CD14-positive monocyte (primary cell): Measurements from ENCODE around the gene RANBP17. TPM values are rescaled to one million over a fixed set of nuclear protein-coding genes. Genes with fewer than 3 reads are reported as not detected.

ENCODE experiments used
- DNase-seq, 3 donors: peaks; one replicate each; pipeline ENCODE4 v3.0.0-alpha.2; 2011 to 2022
- H2AFZ ChIP-seq: 2 replicates; pipeline ENCODE4 v1.6.0; 2012; ENCODE audit warnings: mild to moderate bottlenecking, low read depth, low read length, inconsistent platforms; ENCODE audit not compliant: insufficient read depth, poor library complexity, severe bottlenecking
- H3K27ac ChIP-seq, 2 donors: 1 replicate in 1 of 2; 2 replicates in 1 of 2; pipeline ENCODE4 v1.5.1; 2012 to 2013; ENCODE audit warnings: low read length in 2 of 2, control low read depth in 1 of 2, inconsistent platforms in 1 of 2, low read depth in 1 of 2, mild to moderate bottlenecking in 1 of 2
- H3K27me3 ChIP-seq, 2 donors: one replicate each; pipeline versions ENCODE4 v1.6.0 to v1.6.1; 2011 to 2013; ENCODE audit warnings: low read length in 2 of 2; ENCODE audit not compliant: control insufficient read depth in 2 of 2, insufficient read depth in 2 of 2
- H3K36me3 ChIP-seq, 2 donors: replicated peaks in 1 of 2; 1 replicate in 1 of 2; 2 replicates in 1 of 2; pipeline versions ENCODE4 v1.5.1 to v1.6.1; 2012 to 2013; ENCODE audit warnings: low read length in 2 of 2, control low read depth in 1 of 2, inconsistent platforms in 1 of 2, mild to moderate bottlenecking in 1 of 2; ENCODE audit not compliant: insufficient read depth in 2 of 2, control insufficient read depth in 1 of 2
- H3K4me1 ChIP-seq, 2 donors: 1 replicate in 1 of 2; 2 replicates in 1 of 2; pipeline versions ENCODE4 v1.5.1 to v1.6.1; 2012 to 2013; ENCODE audit warnings: low read length in 2 of 2, control low read depth in 1 of 2, inconsistent platforms in 1 of 2, mild to moderate bottlenecking in 1 of 2, moderate library complexity in 1 of 2; ENCODE audit not compliant: insufficient read depth in 2 of 2, control insufficient read depth in 1 of 2
- H3K4me2 ChIP-seq: replicated peaks from 2 replicates; pipeline ENCODE3; 2012; ENCODE audit warnings: low read length, moderate library complexity, mild to moderate bottlenecking; ENCODE audit not compliant: poor library complexity, severe bottlenecking; ENCODE audit errors: extremely low read depth
- H3K4me3 ChIP-seq, 3 experiments: fragments of 200-600 bp in 1 of 3; sonication (generic) in 1 of 3; replicated peaks in 1 of 3; 1 replicate in 2 of 3; 2 replicates in 1 of 3; pipeline ENCODE4 v1.5.1; 2011 to 2013; ENCODE audit warnings: low read length in 3 of 3, mild to moderate bottlenecking in 3 of 3, control low read depth in 2 of 3, low read depth in 2 of 3, inconsistent platforms in 1 of 3, moderate library complexity in 1 of 3
- H3K79me2 ChIP-seq: 2 replicates; pipeline ENCODE4 v1.6.0; 2012; ENCODE audit warnings: mild to moderate bottlenecking, control low read depth, inconsistent platforms, low read length, moderate library complexity; ENCODE audit not compliant: insufficient read depth
- H3K9ac ChIP-seq: 2 replicates; pipeline ENCODE4 v1.6.0; 2017; ENCODE audit warnings: low read length, mild to moderate bottlenecking; ENCODE audit not compliant: insufficient read depth, poor library complexity, severe bottlenecking
- H3K9me3 ChIP-seq, 2 donors: replicated peaks in 1 of 2; 1 replicate in 1 of 2; 2 replicates in 1 of 2; pipeline versions ENCODE4 v1.5.1 to v1.6.1; 2012 to 2013; ENCODE audit warnings: low read length in 2 of 2, control low read depth in 1 of 2; ENCODE audit not compliant: control insufficient read depth in 1 of 2, insufficient read depth in 1 of 2
- H4K20me1 ChIP-seq: 2 replicates; pipeline ENCODE4 v1.6.0; 2012; ENCODE audit warnings: mild to moderate bottlenecking, low read length, control low read depth, moderate library complexity; ENCODE audit not compliant: insufficient read depth
- H3K27ac Mint-ChIP-seq, 7 donors: one replicate each; pipeline ENCODE4 v1.8.0; 2020; ENCODE audit warnings: mild to moderate bottlenecking in 7 of 7, mixed read lengths in 7 of 7, moderate library complexity in 6 of 7, inconsistent platforms in 2 of 7
- H3K27me3 Mint-ChIP-seq, 3 donors: one replicate each; pipeline ENCODE4 v1.8.0; 2021 to 2022; ENCODE audit warnings: low read depth in 3 of 3, mild to moderate bottlenecking in 3 of 3, mixed read lengths in 3 of 3, moderate library complexity in 3 of 3, inconsistent platforms in 1 of 3
- H3K36me3 Mint-ChIP-seq, 2 donors: one replicate each; pipeline ENCODE4 v1.8.0; 2020; ENCODE audit warnings: mixed read lengths in 2 of 2, inconsistent platforms in 1 of 2, mild to moderate bottlenecking in 1 of 2
- H3K4me1 Mint-ChIP-seq: one replicate; pipeline ENCODE4 v1.8.0; 2020; ENCODE audit warnings: mild to moderate bottlenecking, mixed read lengths
- H3K4me3 Mint-ChIP-seq, 2 donors: one replicate each; pipeline ENCODE4 v1.8.0; 2020; ENCODE audit warnings: mild to moderate bottlenecking in 2 of 2, mixed read lengths in 2 of 2, moderate library complexity in 1 of 2
- H3K9me3 Mint-ChIP-seq, 7 donors: one replicate each; pipeline ENCODE4 v1.8.0; 2020 to 2022; ENCODE audit warnings: mixed read lengths in 7 of 7, mild to moderate bottlenecking in 6 of 7, moderate library complexity in 6 of 7, inconsistent platforms in 2 of 7
- whole genome bisulfite sequencing: methylation state at CpG from one replicate; pipeline ENCODE4 v1.1.5; 2013; ENCODE audit warnings: missing lambda C conversion rate; ENCODE audit not compliant: insufficient coverage; 5-methylcytosine and 5-hydroxymethylcytosine counted together
- intact Hi-C, 2 donors: fragments of 100-400 bp; cut with micrococcal nuclease; formaldehyde crosslinking; loops; one replicate each; pipeline versions ENCODE4 v1.15.0 to v1.15.1; 2023
- polyA plus RNA-seq, 3 donors: library from polyadenylated mRNA; depleted of rRNA in 1 of 3; unstranded in 2 of 3; stranded (reverse) in 1 of 3; fragments of 300-500 nt in 2 of 3; fragments of >200 nt in 1 of 3; fragmentation: Illumina TruSeq in 2 of 3; gene quantifications; 1 replicate in 2 of 3; 2 replicates in 1 of 3; pipeline ENCODE4 v1.2.3, GENCODE V29; 2012 to 2021
- TF ChIP-seq, protein P1 (sequence below): fragments of 200-600 bp; IDR thresholded peaks from one replicate; pipeline ENCODE4 v1.8.0; 2022; ENCODE audit warnings: antibody characterized with exemption, mild to moderate bottlenecking

Gene RANBP17
- polyA plus RNA-seq, 3 donors: 0.07 to 0.13 TPM; not detected in 1

GRCh38 chr5:171116719-171117118 is 254.9 kb downstream of the RANBP17 start:
- DNase-seq: no peak
- Histone ChIP-seq H3K4me2 (no peak overlapping the region), H3K27me3 (no peaks in the 10 kb centered on the region), H2AFZ (no peak overlapping the region), H3K9ac (no peak overlapping the region), H3K27ac (no peak overlapping the region), H3K36me3 (no peaks in the 10 kb centered on the region), H4K20me1 (no peaks in the 10 kb centered on the region), H3K4me1 (no peaks in the 10 kb centered on the region), H3K79me2 (no peaks in the 10 kb centered on the region), H3K9me3 (no peaks in the 10 kb centered on the region), H3K4me3 (no peak overlapping the region)
- no peaks in the 10 kb centered on the region for H3K27me3 Mint-ChIP-seq
- H3K9me3 Mint-ChIP-seq: peaks cover 0 to 9% (median 3%) of the 10 kb centered on the region in 7 donors
- no peak overlapping the region for H3K27ac Mint-ChIP-seq
- no peak overlapping the region for H3K4me3 Mint-ChIP-seq
- H3K36me3 Mint-ChIP-seq: no peaks in the 10 kb centered on the region
- H3K4me1 Mint-ChIP-seq: no peaks in the 10 kb centered on the region
- intact Hi-C loops: no loop called here
- WGBS: no CpG with 5 or more reads among the region's 2 CpGs
- TF ChIP-seq, protein P1, sequence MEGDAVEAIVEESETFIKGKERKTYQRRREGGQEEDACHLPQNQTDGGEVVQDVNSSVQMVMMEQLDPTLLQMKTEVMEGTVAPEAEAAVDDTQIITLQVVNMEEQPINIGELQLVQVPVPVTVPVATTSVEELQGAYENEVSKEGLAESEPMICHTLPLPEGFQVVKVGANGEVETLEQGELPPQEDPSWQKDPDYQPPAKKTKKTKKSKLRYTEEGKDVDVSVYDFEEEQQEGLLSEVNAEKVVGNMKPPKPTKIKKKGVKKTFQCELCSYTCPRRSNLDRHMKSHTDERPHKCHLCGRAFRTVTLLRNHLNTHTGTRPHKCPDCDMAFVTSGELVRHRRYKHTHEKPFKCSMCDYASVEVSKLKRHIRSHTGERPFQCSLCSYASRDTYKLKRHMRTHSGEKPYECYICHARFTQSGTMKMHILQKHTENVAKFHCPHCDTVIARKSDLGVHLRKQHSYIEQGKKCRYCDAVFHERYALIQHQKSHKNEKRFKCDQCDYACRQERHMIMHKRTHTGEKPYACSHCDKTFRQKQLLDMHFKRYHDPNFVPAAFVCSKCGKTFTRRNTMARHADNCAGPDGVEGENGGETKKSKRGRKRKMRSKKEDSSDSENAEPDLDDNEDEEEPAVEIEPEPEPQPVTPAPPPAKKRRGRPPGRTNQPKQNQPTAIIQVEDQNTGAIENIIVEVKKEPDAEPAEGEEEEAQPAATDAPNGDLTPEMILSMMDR: no peak

DNA sequence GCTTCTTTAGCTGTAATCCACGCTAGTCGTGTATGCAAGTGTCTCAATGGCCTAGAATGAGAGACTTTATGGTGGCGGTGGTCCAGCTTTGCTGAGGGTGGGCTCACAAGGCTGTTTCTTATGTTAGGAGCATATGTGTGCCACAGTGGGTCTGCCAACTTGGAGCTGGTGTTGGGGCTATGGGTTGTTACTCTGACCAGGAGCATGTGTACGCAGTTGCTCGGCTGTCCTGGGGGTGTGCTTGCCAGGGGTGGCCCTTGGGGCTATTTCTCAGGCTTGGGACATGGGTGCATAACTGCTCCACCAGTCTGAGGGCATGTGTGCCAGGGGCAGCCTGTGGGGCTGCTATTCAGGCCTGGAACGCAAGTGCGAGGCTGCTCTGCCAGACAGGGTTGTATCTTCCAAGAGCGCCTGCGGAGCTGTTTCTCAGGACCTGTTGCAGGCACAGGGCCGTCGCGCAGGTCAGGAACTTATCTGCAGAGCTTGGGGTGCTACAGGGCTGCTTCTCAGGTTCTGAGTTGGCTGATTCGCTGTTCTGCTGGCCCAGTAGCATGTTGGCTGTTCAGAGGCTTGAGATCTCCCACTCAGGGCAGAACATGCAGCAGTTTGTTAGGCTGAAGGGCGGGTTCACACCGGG is 259.3 kb downstream of the RANBP17 start:
- H3K27me3 ChIP-seq: no peaks in the 10 kb centered on the region
- H3K36me3 Mint-ChIP-seq: no peaks in the 10 kb centered on the region
- H3K27ac Mint-ChIP-seq: peak overlapping the region in 1 of 7 donors; percentile 47
- TF ChIP-seq, protein P1: no peak
- H3K4me1 Mint-ChIP-seq: peaks cover 4% of the 10 kb centered on the region
- 92% methylated on average over 15 of the region's 15 CpGs for WGBS
- no peak overlapping the region for H3K4me3 Mint-ChIP-seq
- H2AFZ ChIP-seq: no peak overlapping the region
- no peaks in the 10 kb centered on the region for H3K9me3 ChIP-seq
- H3K27me3 Mint-ChIP-seq: peaks cover 0 to 2% (median 1%) of the 10 kb centered on the region in 3 donors
- H3K27ac ChIP-seq: no peak overlapping the region
- no peak overlapping the region for H3K9ac ChIP-seq
- H3K9me3 Mint-ChIP-seq: peaks cover 0 to 11% (median 5%) of the 10 kb centered on the region in 7 donors
- H3K79me2 ChIP-seq: no peaks in the 10 kb centered on the region
- no peak overlapping the region for H3K4me2 ChIP-seq
- H3K36me3 ChIP-seq: no peaks in the 10 kb centered on the region
- no peaks in the 10 kb centered on the region for H3K4me1 ChIP-seq
- no peaks in the 10 kb centered on the region for H4K20me1 ChIP-seq
- no peak overlapping the region for H3K4me3 ChIP-seq
- intact Hi-C loops: no loop called here
- DNase-seq: no peak
